ENCODE results near the gene ADCY10. TPM values are rescaled to one million over a fixed set of nuclear protein-coding genes. Genes with fewer than 3 reads are reported as not detected.
A peak's percentile ranks its signal among the peaks of the same experiment; 100 is the strongest.

The ADCY10 gene
- total RNA-seq, 1 experiment from 2014 or later, result 0.10 TPM

DNA sequence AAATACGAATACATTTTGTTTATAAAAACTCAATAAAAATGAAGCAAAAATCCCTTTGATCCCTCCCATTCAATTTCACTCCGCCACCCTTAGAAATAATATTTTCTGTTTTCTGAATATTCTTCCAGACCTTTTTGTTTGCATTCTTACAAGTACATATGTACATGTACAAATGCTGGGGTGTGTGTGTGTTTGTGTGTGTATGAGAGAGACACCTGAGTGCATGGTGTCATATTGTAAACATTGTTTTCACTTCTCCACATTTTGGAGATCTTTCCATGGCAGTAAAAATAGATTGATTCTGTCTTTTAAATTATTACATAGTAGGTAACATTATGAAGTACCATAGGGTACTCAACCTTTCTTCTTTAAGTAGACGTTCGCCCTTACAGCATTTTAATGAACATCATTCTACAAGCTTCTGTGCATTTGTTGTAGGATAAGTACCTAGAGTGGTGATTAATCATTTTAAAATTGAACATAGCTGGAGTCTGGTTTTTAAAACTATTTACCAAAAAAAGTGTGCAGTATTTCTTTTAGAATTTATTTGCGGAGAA, 24.2 kb upstream of the ADCY10 start:
- TF ChIP-seq, protein P1, sequence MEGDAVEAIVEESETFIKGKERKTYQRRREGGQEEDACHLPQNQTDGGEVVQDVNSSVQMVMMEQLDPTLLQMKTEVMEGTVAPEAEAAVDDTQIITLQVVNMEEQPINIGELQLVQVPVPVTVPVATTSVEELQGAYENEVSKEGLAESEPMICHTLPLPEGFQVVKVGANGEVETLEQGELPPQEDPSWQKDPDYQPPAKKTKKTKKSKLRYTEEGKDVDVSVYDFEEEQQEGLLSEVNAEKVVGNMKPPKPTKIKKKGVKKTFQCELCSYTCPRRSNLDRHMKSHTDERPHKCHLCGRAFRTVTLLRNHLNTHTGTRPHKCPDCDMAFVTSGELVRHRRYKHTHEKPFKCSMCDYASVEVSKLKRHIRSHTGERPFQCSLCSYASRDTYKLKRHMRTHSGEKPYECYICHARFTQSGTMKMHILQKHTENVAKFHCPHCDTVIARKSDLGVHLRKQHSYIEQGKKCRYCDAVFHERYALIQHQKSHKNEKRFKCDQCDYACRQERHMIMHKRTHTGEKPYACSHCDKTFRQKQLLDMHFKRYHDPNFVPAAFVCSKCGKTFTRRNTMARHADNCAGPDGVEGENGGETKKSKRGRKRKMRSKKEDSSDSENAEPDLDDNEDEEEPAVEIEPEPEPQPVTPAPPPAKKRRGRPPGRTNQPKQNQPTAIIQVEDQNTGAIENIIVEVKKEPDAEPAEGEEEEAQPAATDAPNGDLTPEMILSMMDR (IDR thresholded peaks at IDR 0.05), result no peak
- TF ChIP-seq, protein P2, sequence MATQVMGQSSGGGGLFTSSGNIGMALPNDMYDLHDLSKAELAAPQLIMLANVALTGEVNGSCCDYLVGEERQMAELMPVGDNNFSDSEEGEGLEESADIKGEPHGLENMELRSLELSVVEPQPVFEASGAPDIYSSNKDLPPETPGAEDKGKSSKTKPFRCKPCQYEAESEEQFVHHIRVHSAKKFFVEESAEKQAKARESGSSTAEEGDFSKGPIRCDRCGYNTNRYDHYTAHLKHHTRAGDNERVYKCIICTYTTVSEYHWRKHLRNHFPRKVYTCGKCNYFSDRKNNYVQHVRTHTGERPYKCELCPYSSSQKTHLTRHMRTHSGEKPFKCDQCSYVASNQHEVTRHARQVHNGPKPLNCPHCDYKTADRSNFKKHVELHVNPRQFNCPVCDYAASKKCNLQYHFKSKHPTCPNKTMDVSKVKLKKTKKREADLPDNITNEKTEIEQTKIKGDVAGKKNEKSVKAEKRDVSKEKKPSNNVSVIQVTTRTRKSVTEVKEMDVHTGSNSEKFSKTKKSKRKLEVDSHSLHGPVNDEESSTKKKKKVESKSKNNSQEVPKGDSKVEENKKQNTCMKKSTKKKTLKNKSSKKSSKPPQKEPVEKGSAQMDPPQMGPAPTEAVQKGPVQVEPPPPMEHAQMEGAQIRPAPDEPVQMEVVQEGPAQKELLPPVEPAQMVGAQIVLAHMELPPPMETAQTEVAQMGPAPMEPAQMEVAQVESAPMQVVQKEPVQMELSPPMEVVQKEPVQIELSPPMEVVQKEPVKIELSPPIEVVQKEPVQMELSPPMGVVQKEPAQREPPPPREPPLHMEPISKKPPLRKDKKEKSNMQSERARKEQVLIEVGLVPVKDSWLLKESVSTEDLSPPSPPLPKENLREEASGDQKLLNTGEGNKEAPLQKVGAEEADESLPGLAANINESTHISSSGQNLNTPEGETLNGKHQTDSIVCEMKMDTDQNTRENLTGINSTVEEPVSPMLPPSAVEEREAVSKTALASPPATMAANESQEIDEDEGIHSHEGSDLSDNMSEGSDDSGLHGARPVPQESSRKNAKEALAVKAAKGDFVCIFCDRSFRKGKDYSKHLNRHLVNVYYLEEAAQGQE (IDR thresholded peaks at IDR 0.05; ENCODE audit: insufficient read depth in 1 of 2, low read depth in 2 of 2, low read length in 1 of 2), result no peak
- TF ChIP-seq TCF7L2 (IDR thresholded peaks at IDR 0.05; ENCODE audit: low read depth, low read length) (no peak), POLR2AphosphoS5 (IDR thresholded peaks at IDR 0.05; ENCODE audit: low read depth, low read length) (no peak), SIN3A (IDR thresholded peaks at IDR 0.05; ENCODE audit: borderline replicate concordance, insufficient read depth, low read depth, low read length) (no peak)
- ATAC-seq, result no peak
- DNase-seq (ENCODE audit: low read depth, low spot score), result no peak
- intact Hi-C loops (cut with micrococcal nuclease; ENCODE audit: unreplicated experiment) (no loop called here), in situ Hi-C loops (cut with HindIII; ENCODE audit: low pct_unique_long_range_greater_than_20kb, low sequenced_read_pairs) (no loop called here)
- Histone ChIP-seq H3K36me3 (ENCODE audit: control insufficient read depth, insufficient read depth, low read length) (no peaks in the 10 kb centered on the region; the same call in none of the 2 replicates), H3K27me3 (ENCODE audit: control insufficient read depth, insufficient read depth, low read length) (no peaks in the 10 kb centered on the region), H3K4me1 (ENCODE audit: control insufficient read depth, insufficient read depth, low read length) (peaks cover 26% of the 10 kb centered on the region), H3K27ac (ENCODE audit: low read length) (peak overlapping the region; percentile 99; the same call in 1 of the 2 replicates), H3K4me3 (ENCODE audit: low read depth in 2 of 2, low read length in 2 of 2) (peak overlapping the region; percentile 95 to 96), H3K9me3 (ENCODE audit: control insufficient read depth, insufficient read depth, low read depth, low read length) (no peaks in the 10 kb centered on the region)
- POLR2A ChIA-PET, result no interaction called here
- TSS peak; percentile 74 for BruUV-seq (replicated peaks)
- CTCF ChIA-PET, result no interaction called here

DNA sequence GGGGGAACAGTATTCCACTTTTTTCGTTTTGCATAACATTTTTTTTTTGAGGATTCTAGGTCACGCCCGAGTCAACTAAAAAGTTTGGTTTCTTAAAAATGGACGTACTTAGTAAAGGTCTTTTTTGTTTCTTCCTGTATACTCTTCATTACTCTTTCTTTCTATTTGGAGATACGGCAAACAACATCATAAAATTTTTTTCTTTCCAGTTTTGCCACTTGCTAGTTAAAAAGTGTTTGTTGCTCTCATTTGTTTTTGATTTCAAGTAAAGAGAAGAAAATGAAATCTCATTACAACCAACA, 23.7 kb upstream of the ADCY10 start:
- in situ Hi-C loops (cut with HindIII; ENCODE audit: low pct_unique_long_range_greater_than_20kb, low sequenced_read_pairs) (no loop called here), intact Hi-C loops (cut with micrococcal nuclease; ENCODE audit: unreplicated experiment) (no loop called here)
- peak overlapping the region; percentile 99 for H3K27ac ChIP-seq (ENCODE audit: low read length)
- ChIA-PET CTCF (no interaction called here), POLR2A (interaction anchor here (0.5 kb wide), 1 partner anchor 1485 kb away, joined by 4 read pairs; no protein-coding TSS in a partner anchor)
- no peak for TF ChIP-seq POLR2AphosphoS5 (IDR thresholded peaks at IDR 0.05; ENCODE audit: low read depth, low read length)
- TF ChIP-seq, protein P1 (IDR thresholded peaks at IDR 0.05), result no peak
- no peak for TF ChIP-seq TCF7L2 (IDR thresholded peaks at IDR 0.05; ENCODE audit: low read depth, low read length)
- TF ChIP-seq, protein P2 (IDR thresholded peaks at IDR 0.05; ENCODE audit: insufficient read depth in 1 of 2, low read depth in 2 of 2, low read length in 1 of 2), result no peak
- no peak for TF ChIP-seq SIN3A (IDR thresholded peaks at IDR 0.05; ENCODE audit: borderline replicate concordance, insufficient read depth, low read depth, low read length)
- ATAC-seq, result no peak
- no peak for DNase-seq (ENCODE audit: low read depth, low spot score)
- peak overlapping the region; percentile 95 to 96 for H3K4me3 ChIP-seq (ENCODE audit: low read depth in 2 of 2, low read length in 2 of 2)
- H3K36me3 ChIP-seq (ENCODE audit: control insufficient read depth, insufficient read depth, low read length), result no peaks in the 10 kb centered on the region; the same call in none of the 2 replicates
- H3K4me1 ChIP-seq (ENCODE audit: control insufficient read depth, insufficient read depth, low read length), result peaks cover 29% of the 10 kb centered on the region
- H3K9me3 ChIP-seq (ENCODE audit: control insufficient read depth, insufficient read depth, low read depth, low read length), result no peaks in the 10 kb centered on the region
- H3K27me3 ChIP-seq (ENCODE audit: control insufficient read depth, insufficient read depth, low read length), result no peaks in the 10 kb centered on the region
- BruUV-seq (replicated peaks), result no TSS peak
